Measurements from ENCODE around the gene SIAH2. TPM values are rescaled to one million over a fixed set of nuclear protein-coding genes. Genes with fewer than 3 reads are reported as not detected.
A peak's percentile ranks its signal among the peaks of the same experiment; 100 is the strongest.

Gene SIAH2
- polyA plus RNA-seq, 1 of the 3 experiments (the other 2 are of a cell fraction) = 18.4 TPM

DNA sequence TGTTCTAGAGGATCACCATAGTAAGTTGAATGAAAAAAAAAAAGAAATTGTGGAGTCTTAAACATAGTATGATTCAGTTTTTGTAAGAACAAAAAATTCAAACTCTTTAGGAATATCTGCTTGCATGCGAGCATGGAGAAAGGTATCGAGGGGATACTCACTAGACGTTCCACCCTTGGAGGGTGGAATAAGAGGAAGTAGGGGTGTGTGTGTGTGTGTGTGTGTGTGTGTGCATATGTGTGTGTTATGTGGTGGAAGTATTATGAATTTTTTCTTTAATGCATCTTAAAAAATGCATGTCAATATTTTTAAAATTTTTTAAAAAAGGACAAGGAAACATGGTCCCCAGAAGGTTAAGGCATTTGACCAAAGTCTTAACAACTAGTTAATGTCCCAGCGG lies 26.5 kb upstream of the SIAH2 start:
- H3K9ac ChIP-seq = no peak overlapping the region
- TF ChIP-seq, protein P1, sequence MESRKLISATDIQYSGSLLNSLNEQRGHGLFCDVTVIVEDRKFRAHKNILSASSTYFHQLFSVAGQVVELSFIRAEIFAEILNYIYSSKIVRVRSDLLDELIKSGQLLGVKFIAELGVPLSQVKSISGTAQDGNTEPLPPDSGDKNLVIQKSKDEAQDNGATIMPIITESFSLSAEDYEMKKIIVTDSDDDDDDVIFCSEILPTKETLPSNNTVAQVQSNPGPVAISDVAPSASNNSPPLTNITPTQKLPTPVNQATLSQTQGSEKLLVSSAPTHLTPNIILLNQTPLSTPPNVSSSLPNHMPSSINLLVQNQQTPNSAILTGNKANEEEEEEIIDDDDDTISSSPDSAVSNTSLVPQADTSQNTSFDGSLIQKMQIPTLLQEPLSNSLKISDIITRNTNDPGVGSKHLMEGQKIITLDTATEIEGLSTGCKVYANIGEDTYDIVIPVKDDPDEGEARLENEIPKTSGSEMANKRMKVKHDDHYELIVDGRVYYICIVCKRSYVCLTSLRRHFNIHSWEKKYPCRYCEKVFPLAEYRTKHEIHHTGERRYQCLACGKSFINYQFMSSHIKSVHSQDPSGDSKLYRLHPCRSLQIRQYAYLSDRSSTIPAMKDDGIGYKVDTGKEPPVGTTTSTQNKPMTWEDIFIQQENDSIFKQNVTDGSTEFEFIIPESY (IDR thresholded peaks at IDR 0.05; ENCODE audit: borderline replicate concordance, low read depth) = no peak
- TF ChIP-seq NFIC (IDR thresholded peaks at IDR 0.05; ENCODE audit: borderline replicate concordance) = no peak
- no peak for TF ChIP-seq NRF1 (IDR thresholded peaks at IDR 0.05; ENCODE audit: low read depth, low read length)
- no peak for TF ChIP-seq MXI1 (IDR thresholded peaks at IDR 0.05; ENCODE audit: low read depth, low read length)
- H3K79me2 ChIP-seq (ENCODE audit: insufficient read depth) = no peaks in the 10 kb centered on the region
- no peaks in the 10 kb centered on the region for H3K9me2 ChIP-seq
- 65% methylated on average over 4 of the region's 4 CpGs for WGBS (ENCODE audit: low lambda C conversion rate)
- peaks cover 3% of the 10 kb centered on the region for H3F3A ChIP-seq (replicated peaks; ENCODE audit: insufficient read depth)
- DNase-seq = no peak
- POLR2A ChIA-PET = no interaction called here
- no peak overlapping the region for H3K4me3 ChIP-seq (ENCODE audit: low read depth in 2 of 2, low read length in 1 of 2)
- H4K20me1 ChIP-seq (ENCODE audit: insufficient read depth) = no peaks in the 10 kb centered on the region
- CTCF ChIA-PET = interaction anchor here (1.1 to 1.4 kb wide), 5 partner anchors 10 to 378 kb away, joined by 3 to 5 read pairs (median 4); no protein-coding TSS in a partner anchor
- no peak overlapping the region for H2AFZ ChIP-seq (ENCODE audit: low read depth)
- H3K27me3 ChIP-seq (ENCODE audit: insufficient read depth) = no peaks in the 10 kb centered on the region; the same call in 1 of the 2 replicates
- H3K4me1 ChIP-seq (ENCODE audit: control insufficient read depth in 1 of 2, insufficient read depth in 2 of 2, low read depth in 1 of 2, low read length in 1 of 2) = no peaks in the 10 kb centered on the region; a peak in 1 of 4 replicates
- no peaks in the 10 kb centered on the region for H3K9me3 ChIP-seq
- no peak overlapping the region for H3K4me2 ChIP-seq
- no peaks in the 10 kb centered on the region for H3K36me3 ChIP-seq (replicated peaks in 1 of 2; ENCODE audit: control insufficient read depth in 1 of 2, insufficient read depth in 2 of 2, low read length in 1 of 2)
- H3K27ac ChIP-seq (ENCODE audit: low read depth in 2 of 2, low read length in 1 of 2) = no peak overlapping the region

DNA sequence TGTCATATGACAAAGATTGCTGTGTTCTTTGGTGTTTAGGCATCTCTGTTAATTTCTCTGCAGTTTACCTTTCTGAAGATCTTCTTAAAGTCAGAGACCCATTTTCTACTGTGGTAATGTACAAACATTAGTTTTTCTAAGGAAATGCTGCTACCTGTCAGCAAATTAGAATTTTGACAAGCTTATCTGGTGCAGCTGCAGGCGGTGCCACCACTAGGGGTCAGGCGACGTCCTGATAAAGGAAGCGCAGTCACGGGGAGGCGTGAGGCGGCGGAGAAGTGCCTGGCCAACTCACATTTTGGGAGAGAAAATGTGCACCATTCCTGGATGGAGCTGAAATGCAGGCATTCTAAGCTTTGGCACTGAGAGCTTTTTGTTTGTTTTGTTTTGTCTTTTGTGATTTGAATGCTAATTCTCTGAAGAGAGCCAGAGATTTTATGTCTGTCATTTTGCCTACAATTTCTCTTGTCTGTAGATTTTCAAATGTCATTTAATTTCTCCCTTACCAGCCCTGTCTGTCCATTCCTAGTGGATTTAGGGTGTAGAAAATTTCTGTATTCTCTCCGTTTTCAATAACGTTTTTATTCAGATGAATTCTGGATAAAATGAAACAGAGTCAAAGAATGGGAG lies 24.9 kb upstream of the SIAH2 start:
- H2AFZ ChIP-seq (ENCODE audit: low read depth) = no peak overlapping the region
- TF ChIP-seq, protein P2, sequence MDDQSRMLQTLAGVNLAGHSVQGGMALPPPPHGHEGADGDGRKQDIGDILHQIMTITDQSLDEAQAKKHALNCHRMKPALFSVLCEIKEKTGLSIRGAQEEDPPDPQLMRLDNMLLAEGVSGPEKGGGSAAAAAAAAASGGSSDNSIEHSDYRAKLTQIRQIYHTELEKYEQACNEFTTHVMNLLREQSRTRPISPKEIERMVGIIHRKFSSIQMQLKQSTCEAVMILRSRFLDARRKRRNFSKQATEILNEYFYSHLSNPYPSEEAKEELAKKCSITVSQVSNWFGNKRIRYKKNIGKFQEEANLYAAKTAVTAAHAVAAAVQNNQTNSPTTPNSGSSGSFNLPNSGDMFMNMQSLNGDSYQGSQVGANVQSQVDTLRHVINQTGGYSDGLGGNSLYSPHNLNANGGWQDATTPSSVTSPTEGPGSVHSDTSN (IDR thresholded peaks at IDR 0.05) = no peak
- no peak for TF ChIP-seq FOSL2 (IDR thresholded peaks at IDR 0.05; ENCODE audit: borderline replicate concordance, low read depth)
- TF ChIP-seq NRF1 (IDR thresholded peaks at IDR 0.05; ENCODE audit: low read depth, low read length) = no peak
- peak; percentile 52; the same call in 1 of the 2 replicates for TF ChIP-seq GATA2 (CRISPR knock-in tag; IDR thresholded peaks at IDR 0.05)
- TF ChIP-seq, protein P3, sequence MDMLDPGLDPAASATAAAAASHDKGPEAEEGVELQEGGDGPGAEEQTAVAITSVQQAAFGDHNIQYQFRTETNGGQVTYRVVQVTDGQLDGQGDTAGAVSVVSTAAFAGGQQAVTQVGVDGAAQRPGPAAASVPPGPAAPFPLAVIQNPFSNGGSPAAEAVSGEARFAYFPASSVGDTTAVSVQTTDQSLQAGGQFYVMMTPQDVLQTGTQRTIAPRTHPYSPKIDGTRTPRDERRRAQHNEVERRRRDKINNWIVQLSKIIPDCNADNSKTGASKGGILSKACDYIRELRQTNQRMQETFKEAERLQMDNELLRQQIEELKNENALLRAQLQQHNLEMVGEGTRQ (IDR thresholded peaks at IDR 0.05; ENCODE audit: borderline replicate concordance, low read depth, low read length) = no peak
- TF ChIP-seq NFIC (IDR thresholded peaks at IDR 0.05; ENCODE audit: borderline replicate concordance) = no peak
- TF ChIP-seq, protein P4, sequence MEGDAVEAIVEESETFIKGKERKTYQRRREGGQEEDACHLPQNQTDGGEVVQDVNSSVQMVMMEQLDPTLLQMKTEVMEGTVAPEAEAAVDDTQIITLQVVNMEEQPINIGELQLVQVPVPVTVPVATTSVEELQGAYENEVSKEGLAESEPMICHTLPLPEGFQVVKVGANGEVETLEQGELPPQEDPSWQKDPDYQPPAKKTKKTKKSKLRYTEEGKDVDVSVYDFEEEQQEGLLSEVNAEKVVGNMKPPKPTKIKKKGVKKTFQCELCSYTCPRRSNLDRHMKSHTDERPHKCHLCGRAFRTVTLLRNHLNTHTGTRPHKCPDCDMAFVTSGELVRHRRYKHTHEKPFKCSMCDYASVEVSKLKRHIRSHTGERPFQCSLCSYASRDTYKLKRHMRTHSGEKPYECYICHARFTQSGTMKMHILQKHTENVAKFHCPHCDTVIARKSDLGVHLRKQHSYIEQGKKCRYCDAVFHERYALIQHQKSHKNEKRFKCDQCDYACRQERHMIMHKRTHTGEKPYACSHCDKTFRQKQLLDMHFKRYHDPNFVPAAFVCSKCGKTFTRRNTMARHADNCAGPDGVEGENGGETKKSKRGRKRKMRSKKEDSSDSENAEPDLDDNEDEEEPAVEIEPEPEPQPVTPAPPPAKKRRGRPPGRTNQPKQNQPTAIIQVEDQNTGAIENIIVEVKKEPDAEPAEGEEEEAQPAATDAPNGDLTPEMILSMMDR (IDR thresholded peaks at IDR 0.05) = peak; percentile 95
- TF ChIP-seq, protein P5, sequence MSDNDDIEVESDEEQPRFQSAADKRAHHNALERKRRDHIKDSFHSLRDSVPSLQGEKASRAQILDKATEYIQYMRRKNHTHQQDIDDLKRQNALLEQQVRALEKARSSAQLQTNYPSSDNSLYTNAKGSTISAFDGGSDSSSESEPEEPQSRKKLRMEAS (IDR thresholded peaks at IDR 0.05; ENCODE audit: low read depth) = 0 out of 2 replicates have a peak, but pooled peaks have one; percentile 20
- TF ChIP-seq FOXM1 (IDR thresholded peaks at IDR 0.05; ENCODE audit: low read depth) = no peak
- peak; percentile 84 for TF ChIP-seq RAD21 (IDR thresholded peaks at IDR 0.05; ENCODE audit: low read length)
- TF ChIP-seq GABPA (IDR thresholded peaks at IDR 0.05; ENCODE audit: low read depth) = no peak
- TF ChIP-seq CHD2 (IDR thresholded peaks at IDR 0.05; ENCODE audit: low read length, partially characterized antibody) = no peak
- 0 out of 2 replicates have a peak, but pooled peaks have one; percentile 35 for TF ChIP-seq MXI1 (IDR thresholded peaks at IDR 0.05; ENCODE audit: low read depth, low read length)
- TF ChIP-seq POLR2AphosphoS5 (IDR thresholded peaks at IDR 0.05; ENCODE audit: low read depth, low read length) = no peak
- no peak for TF ChIP-seq RXRA (IDR thresholded peaks at IDR 0.05; ENCODE audit: borderline replicate concordance, low read depth)
- TF ChIP-seq SMC3 (IDR thresholded peaks at IDR 0.05; ENCODE audit: low read depth, low read length) = peak; percentile 77
- TF ChIP-seq JUND (IDR thresholded peaks at IDR 0.05) = no peak
- TF ChIP-seq TCF12 (IDR thresholded peaks at IDR 0.05) = no peak
- TF ChIP-seq, protein P6, sequence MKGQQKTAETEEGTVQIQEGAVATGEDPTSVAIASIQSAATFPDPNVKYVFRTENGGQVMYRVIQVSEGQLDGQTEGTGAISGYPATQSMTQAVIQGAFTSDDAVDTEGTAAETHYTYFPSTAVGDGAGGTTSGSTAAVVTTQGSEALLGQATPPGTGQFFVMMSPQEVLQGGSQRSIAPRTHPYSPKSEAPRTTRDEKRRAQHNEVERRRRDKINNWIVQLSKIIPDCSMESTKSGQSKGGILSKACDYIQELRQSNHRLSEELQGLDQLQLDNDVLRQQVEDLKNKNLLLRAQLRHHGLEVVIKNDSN (IDR thresholded peaks at IDR 0.05; ENCODE audit: borderline replicate concordance, low read depth) = no peak; the same call in 1 of the 2 replicates

More for the DNA sequence above, 24.9 kb upstream of the SIAH2 start:
- Histone ChIP-seq H3K9ac (no peak overlapping the region), H3K4me1 (ENCODE audit: control insufficient read depth in 1 of 2, insufficient read depth in 2 of 2, low read depth in 1 of 2, low read length in 1 of 2) (no peaks in the 10 kb centered on the region; a peak in 1 of 4 replicates), H3F3A (replicated peaks; ENCODE audit: insufficient read depth) (peaks cover 3% of the 10 kb centered on the region), H3K4me3 (ENCODE audit: low read depth in 2 of 2, low read length in 1 of 2) (peak overlapping the region in 1 of 2 experiments; percentile 51; a peak in 1 of 4 replicates), H3K9me3 (no peaks in the 10 kb centered on the region), H3K36me3 (replicated peaks in 1 of 2; ENCODE audit: control insufficient read depth in 1 of 2, insufficient read depth in 2 of 2, low read length in 1 of 2) (no peaks in the 10 kb centered on the region), H3K79me2 (ENCODE audit: insufficient read depth) (no peaks in the 10 kb centered on the region), H3K27me3 (ENCODE audit: insufficient read depth) (no peaks in the 10 kb centered on the region; the same call in 1 of the 2 replicates), H3K4me2 (peak overlapping the region; percentile 41; the same call in 1 of the 2 replicates), H4K20me1 (ENCODE audit: insufficient read depth) (no peaks in the 10 kb centered on the region), H3K27ac (ENCODE audit: low read depth in 2 of 2, low read length in 1 of 2) (no peak overlapping the region), H3K9me2 (no peaks in the 10 kb centered on the region)
- ChIA-PET POLR2A (interaction anchor here (1.0 kb wide), 1 partner anchor 26 kb away, joined by 3 read pairs; no protein-coding TSS in a partner anchor), CTCF (interaction anchor here (0.6 to 2.8 kb wide), 57 partner anchors 9 to 918 kb away, joined by 3 to 72 read pairs (median 4); partner anchors contain the start of genes ERICH6, MED12L and SIAH2)
- DNase-seq = peak; percentile 74
- WGBS (ENCODE audit: low lambda C conversion rate) = 0% methylated on average over 10 of the region's 10 CpGs
